HG03108 (cell line): ENCODE data around the gene TRIM71.

Source experiments
- ATAC-seq: cut with Tn5 transposase; IDR thresholded peaks from one replicate; pipeline ENCODE4 v1.9.1; 2021; ENCODE audit warnings: moderate library complexity; ENCODE audit not compliant: unreplicated experiment

The TRIM71 gene

GRCh38 chr3:32886911-32887310, 69.1 kb downstream of the TRIM71 start:
- no peak for ATAC-seq

- peak; percentile 93 for ATAC-seq
Measured at GRCh38 chr3:32888739-32889138, 70.9 kb downstream of the TRIM71 start.

- ATAC-seq, result no peak
Measured at GRCh38 chr3:32890420-32891276, 72.9 kb downstream of the TRIM71 start.

GRCh38 chr3:32891365-32891764, 73.6 kb downstream of the TRIM71 start:
- no peak for ATAC-seq

GRCh38 chr3:32892625-32893598, 75.1 kb downstream of the TRIM71 start:
- no peak for ATAC-seq

- no peak for ATAC-seq
Measured at GRCh38 chr3:32894977-32895376, 77.2 kb downstream of the TRIM71 start.

GRCh38 chr3:32895701-32896100, 77.9 kb downstream of the TRIM71 start:
- ATAC-seq, result no peak

GRCh38 chr3:32896143-32896542, 78.3 kb downstream of the TRIM71 start:
- no peak for ATAC-seq

GRCh38 chr3:32897001-32897601, 79.3 kb downstream of the TRIM71 start:
- ATAC-seq, result no peak

- no peak for ATAC-seq
Measured at GRCh38 chr3:32897981-32898623, 80.3 kb downstream of the TRIM71 start.

GRCh38 chr3:32899265-32899664, 81.5 kb downstream of the TRIM71 start:
- no peak for ATAC-seq

GRCh38 chr3:32901005-32901932, 83.5 kb downstream of the TRIM71 start:
- ATAC-seq, result no peak

- peak; percentile 56 for ATAC-seq
Measured at GRCh38 chr3:32902887-32903371, 85.1 kb downstream of the TRIM71 start.

GRCh38 chr3:32903953-32904352, 86.2 kb downstream of the TRIM71 start:
- no peak for ATAC-seq

GRCh38 chr3:32909999-32910398, 92.2 kb downstream of the TRIM71 start:
- no peak for ATAC-seq

GRCh38 chr3:32910954-32911353, 93.2 kb downstream of the TRIM71 start:
- no peak for ATAC-seq

GRCh38 chr3:32912046-32912445, 94.2 kb downstream of the TRIM71 start:
- no peak for ATAC-seq

- ATAC-seq, result no peak
Measured at GRCh38 chr3:32913790-32914446, 96.1 kb downstream of the TRIM71 start.

GRCh38 chr3:32919920-32920319, 102.1 kb downstream of the TRIM71 start:
- no peak for ATAC-seq
